Prostate gland (tissue), 2 donors: ENCODE results near the gene WNT11.

Experiments
- POLR2A ChIP-seq: fragments of 450-650 bp; IDR thresholded peaks from one replicate; pipeline ENCODE4 v1.6.1; 2016; ENCODE audit warnings: antibody characterized with exemption, mild to moderate bottlenecking
- POLR2AphosphoS5 ChIP-seq: sonication (generic); formaldehyde crosslinking; IDR thresholded peaks from one replicate; pipeline ENCODE4 v1.6.1; 2017; ENCODE audit warnings: antibody characterized with exemption
- TF ChIP-seq, protein P1 (sequence below), 4 experiments: fragments of 200-600 bp in 2 of 4; fragments of 450-650 bp in 2 of 4; sonication (generic) in 2 of 4; IDR thresholded peaks; 1 replicate in 3 of 4; 2 replicates in 1 of 4; pipeline ENCODE4 v1.5.1; 2016 to 2019; ENCODE audit warnings: antibody characterized with exemption in 4 of 4, mild to moderate bottlenecking in 2 of 4, moderate library complexity in 2 of 4

DNA sequence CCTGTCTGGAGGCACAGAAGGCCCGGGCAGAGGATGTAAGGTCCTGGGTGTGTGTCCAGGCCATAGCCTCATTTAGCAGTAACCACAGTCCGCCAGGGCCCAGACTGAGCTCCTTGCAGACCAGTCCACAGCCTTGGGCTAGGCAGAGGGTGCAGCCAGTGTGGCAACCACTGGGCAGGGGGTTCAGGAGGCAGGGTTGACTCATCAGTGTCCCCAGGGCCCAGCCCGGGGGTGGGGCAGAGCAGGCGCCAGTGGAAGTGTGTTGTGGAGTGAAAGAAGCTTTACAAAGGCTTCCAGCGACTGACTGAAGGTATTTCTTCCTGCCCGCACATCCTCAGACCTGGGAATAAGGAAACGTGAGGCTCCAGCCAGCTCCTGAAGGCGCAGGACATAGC, 27.7 kb upstream of the WNT11 start:
- TF ChIP-seq POLR2AphosphoS5 (no peak), POLR2A (no peak)
- TF ChIP-seq, protein P1, sequence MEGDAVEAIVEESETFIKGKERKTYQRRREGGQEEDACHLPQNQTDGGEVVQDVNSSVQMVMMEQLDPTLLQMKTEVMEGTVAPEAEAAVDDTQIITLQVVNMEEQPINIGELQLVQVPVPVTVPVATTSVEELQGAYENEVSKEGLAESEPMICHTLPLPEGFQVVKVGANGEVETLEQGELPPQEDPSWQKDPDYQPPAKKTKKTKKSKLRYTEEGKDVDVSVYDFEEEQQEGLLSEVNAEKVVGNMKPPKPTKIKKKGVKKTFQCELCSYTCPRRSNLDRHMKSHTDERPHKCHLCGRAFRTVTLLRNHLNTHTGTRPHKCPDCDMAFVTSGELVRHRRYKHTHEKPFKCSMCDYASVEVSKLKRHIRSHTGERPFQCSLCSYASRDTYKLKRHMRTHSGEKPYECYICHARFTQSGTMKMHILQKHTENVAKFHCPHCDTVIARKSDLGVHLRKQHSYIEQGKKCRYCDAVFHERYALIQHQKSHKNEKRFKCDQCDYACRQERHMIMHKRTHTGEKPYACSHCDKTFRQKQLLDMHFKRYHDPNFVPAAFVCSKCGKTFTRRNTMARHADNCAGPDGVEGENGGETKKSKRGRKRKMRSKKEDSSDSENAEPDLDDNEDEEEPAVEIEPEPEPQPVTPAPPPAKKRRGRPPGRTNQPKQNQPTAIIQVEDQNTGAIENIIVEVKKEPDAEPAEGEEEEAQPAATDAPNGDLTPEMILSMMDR (IDR thresholded peaks at IDR 0.05) = no peak
